ENCODE measurements around the gene COLEC11. TPM values are rescaled to one million over a fixed set of nuclear protein-coding genes. Genes with fewer than 3 reads are reported as not detected.

COLEC11 gene
- total and polyA plus RNA-seq, 9 of the 15 experiments (the other 6 are each of a cell fraction or from before 2014, with no cell fraction given): 0.32 to 4.3 (median 1.8) TPM

DNA sequence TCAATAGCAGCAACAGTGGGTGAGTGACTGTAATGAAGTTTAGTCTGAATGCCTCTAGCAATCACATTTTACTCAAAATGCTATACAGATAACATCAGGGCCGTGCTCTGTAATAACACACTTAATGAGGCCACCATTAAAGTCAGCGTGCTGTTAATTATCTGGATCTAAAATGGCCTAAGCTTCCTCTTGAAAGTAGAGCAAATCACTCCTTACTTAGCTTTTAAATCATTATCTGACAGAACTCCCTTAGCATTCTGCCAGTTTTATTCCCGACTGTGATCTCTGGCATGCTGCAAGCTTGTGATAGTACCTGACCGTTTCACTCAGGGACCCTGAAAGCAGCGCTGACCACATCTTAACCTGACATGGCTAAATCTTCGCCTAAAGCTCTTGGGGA is 10.8 kb upstream of the COLEC11 start:
- CTCF ChIA-PET (ENCODE audit: low intra/inter-chr PET ratio): no interaction called here
- Histone ChIP-seq H3K79me2 (ENCODE audit: control insufficient read depth, insufficient read depth, low read length) (peaks cover 11% of the 10 kb centered on the region), H3K4me2 (ENCODE audit: insufficient read depth, low read length) (no peak overlapping the region), H3K27me3 (ENCODE audit: control insufficient read depth in 2 of 2, insufficient read depth in 2 of 2, low read length in 2 of 2) (no peaks in the 10 kb centered on the region), H3K4me3 (no peak overlapping the region), H2AFZ (ENCODE audit: low read depth, low read length) (no peak overlapping the region), H3K27ac (ENCODE audit: extremely low read depth, low read depth, low read length) (peak overlapping the region; percentile 19; the same call in 2 of the 3 replicates), H3K36me3 (ENCODE audit: control insufficient read depth, insufficient read depth, low read length) (peaks cover 43% of the 10 kb centered on the region), H3K9me1 (ENCODE audit: control insufficient read depth, insufficient read depth, low read length) (no peaks in the 10 kb centered on the region), H4K20me1 (replicated peaks; ENCODE audit: control insufficient read depth, insufficient read depth, low read length) (peaks cover 14% of the 10 kb centered on the region), H3K9me3 (replicated peaks; ENCODE audit: control insufficient read depth, insufficient read depth, low read depth, low read length) (no peaks in the 10 kb centered on the region), H3K9ac (ENCODE audit: insufficient read depth in 1 of 2, low read depth in 2 of 2, low read length in 2 of 2) (no peak overlapping the region), H3K4me1 (replicated peaks in 1 of 2; ENCODE audit: control insufficient read depth in 2 of 2, insufficient read depth in 2 of 2, low read length in 2 of 2) (peaks cover 20 to 30% of the 10 kb centered on the region in 2 experiments; a peak in 4 of 5 replicates)
- POLR2A ChIA-PET: interaction anchor here (0.7 to 2.3 kb wide), 6 partner anchors 8 to 26 kb away, joined by 3 to 22 read pairs (median 4); partner anchors contain the start of genes COLEC11 and RNASEH1
- peak; percentile 48 for ATAC-seq
- in situ Hi-C loops (cut with MboI) (no loop called here), intact Hi-C loops (cut with micrococcal nuclease) (no loop called here)
- DNase-seq (ENCODE audit: extremely low read depth in 1 of 4, low spot score in 3 of 4): peak in 3 of 4 experiments; percentile 30 to 58 (median 42)
- 9% methylated on average over 6 of the region's 6 CpGs for WGBS (ENCODE audit: insufficient coverage, low coverage, missing lambda C conversion rate)
- peak; percentile 60 for FAIRE-seq
- no TSS peak for BruUV-seq (replicated peaks)
- 0 out of 2 replicates have a peak, but pooled peaks have one; percentile 11 for TF ChIP-seq NFIC (IDR thresholded peaks at IDR 0.05)
- peak; percentile 69 for TF ChIP-seq TCF3 (CRISPR knock-in tag; IDR thresholded peaks at IDR 0.05)
- TF ChIP-seq, protein P1, sequence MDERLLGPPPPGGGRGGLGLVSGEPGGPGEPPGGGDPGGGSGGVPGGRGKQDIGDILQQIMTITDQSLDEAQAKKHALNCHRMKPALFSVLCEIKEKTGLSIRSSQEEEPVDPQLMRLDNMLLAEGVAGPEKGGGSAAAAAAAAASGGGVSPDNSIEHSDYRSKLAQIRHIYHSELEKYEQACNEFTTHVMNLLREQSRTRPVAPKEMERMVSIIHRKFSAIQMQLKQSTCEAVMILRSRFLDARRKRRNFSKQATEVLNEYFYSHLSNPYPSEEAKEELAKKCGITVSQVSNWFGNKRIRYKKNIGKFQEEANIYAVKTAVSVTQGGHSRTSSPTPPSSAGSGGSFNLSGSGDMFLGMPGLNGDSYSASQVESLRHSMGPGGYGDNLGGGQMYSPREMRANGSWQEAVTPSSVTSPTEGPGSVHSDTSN (CRISPR knock-in tag; IDR thresholded peaks at IDR 0.05; ENCODE audit: low read depth): no peak
- TF ChIP-seq, protein P1 (tag; conservative IDR thresholded peaks at IDR 0.05; ENCODE audit: low read depth): peak; percentile 64
- no peak for TF ChIP-seq EGR1 (conservative IDR thresholded peaks at IDR 0.05)
- TF ChIP-seq FOSL1 (tag; conservative IDR thresholded peaks at IDR 0.05): no peak
- 0 out of 2 replicates have a peak, but pooled peaks have one; percentile 26 for TF ChIP-seq CREM (IDR thresholded peaks at IDR 0.05; ENCODE audit: low read depth)
- TF ChIP-seq NFE2 (IDR thresholded peaks at IDR 0.05; ENCODE audit: low read depth): no peak
- TF ChIP-seq ZNF583 (CRISPR knock-in tag; IDR thresholded peaks at IDR 0.05): no peak
- peak; percentile 28 to 74; a peak in 3 of 4 replicates for TF ChIP-seq RCOR1 (IDR thresholded peaks at IDR 0.05; ENCODE audit: borderline replicate concordance in 1 of 2, low read depth in 2 of 2, low read length in 2 of 2)
- peak; percentile 32; the same call in 1 of the 2 replicates for TF ChIP-seq SMARCA4 (IDR thresholded peaks at IDR 0.05)
- peak; percentile 86 for TF ChIP-seq MEIS2 (IDR thresholded peaks at IDR 0.05; ENCODE audit: partially characterized antibody)
- TF ChIP-seq STAT5A (IDR thresholded peaks at IDR 0.05; ENCODE audit: borderline replicate concordance, low read length): peak; percentile 57; the same call in 1 of the 2 replicates
- TF ChIP-seq DPF2 (IDR thresholded peaks at IDR 0.05): peak; percentile 62; the same call in 1 of the 2 replicates
- TF ChIP-seq DACH1 (IDR thresholded peaks at IDR 0.05; ENCODE audit: partially characterized antibody): peak; percentile 76
- TF ChIP-seq MAFG (tag; conservative IDR thresholded peaks at IDR 0.05): no peak
- TF ChIP-seq, protein P2, sequence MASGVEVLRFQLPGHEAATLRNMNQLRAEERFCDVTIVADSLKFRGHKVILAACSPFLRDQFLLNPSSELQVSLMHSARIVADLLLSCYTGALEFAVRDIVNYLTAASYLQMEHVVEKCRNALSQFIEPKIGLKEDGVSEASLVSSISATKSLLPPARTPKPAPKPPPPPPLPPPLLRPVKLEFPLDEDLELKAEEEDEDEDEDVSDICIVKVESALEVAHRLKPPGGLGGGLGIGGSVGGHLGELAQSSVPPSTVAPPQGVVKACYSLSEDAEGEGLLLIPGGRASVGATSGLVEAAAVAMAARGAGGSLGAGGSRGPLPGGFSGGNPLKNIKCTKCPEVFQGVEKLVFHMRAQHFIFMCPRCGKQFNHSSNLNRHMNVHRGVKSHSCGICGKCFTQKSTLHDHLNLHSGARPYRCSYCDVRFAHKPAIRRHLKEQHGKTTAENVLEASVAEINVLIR (CRISPR knock-in tag; IDR thresholded peaks at IDR 0.05): no peak
- no peak for TF ChIP-seq ZNF384 (IDR thresholded peaks at IDR 0.05; ENCODE audit: low read depth, low read length)
- peak; percentile 77 for TF ChIP-seq CBFA2T3 (IDR thresholded peaks at IDR 0.05)
- TF ChIP-seq YY1 (IDR thresholded peaks at IDR 0.05; ENCODE audit: borderline replicate concordance in 1 of 3, control insufficient read depth in 1 of 3, extremely low read depth in 1 of 3, insufficient read depth in 3 of 3, insufficient read length in 1 of 3, insufficient replicate concordance in 2 of 3, low read depth in 1 of 3, low read length in 2 of 3): peak in 1 of 3 experiments; percentile 33
- no peak for TF ChIP-seq PHB2 (IDR thresholded peaks at IDR 0.05; ENCODE audit: low read depth)
- peak; percentile 79; the same call in 1 of the 2 replicates for TF ChIP-seq TCF7 (IDR thresholded peaks at IDR 0.05; ENCODE audit: borderline replicate concordance)
